HS-27A (cell line): ENCODE results near the gene ATP8B3.

Experiments used
- DNase-seq: peaks from one replicate; pipeline ENCODE4 v3.0.0-alpha.2; 2012; ENCODE audit warnings: low read depth, missing footprints

Gene ATP8B3

DNA sequence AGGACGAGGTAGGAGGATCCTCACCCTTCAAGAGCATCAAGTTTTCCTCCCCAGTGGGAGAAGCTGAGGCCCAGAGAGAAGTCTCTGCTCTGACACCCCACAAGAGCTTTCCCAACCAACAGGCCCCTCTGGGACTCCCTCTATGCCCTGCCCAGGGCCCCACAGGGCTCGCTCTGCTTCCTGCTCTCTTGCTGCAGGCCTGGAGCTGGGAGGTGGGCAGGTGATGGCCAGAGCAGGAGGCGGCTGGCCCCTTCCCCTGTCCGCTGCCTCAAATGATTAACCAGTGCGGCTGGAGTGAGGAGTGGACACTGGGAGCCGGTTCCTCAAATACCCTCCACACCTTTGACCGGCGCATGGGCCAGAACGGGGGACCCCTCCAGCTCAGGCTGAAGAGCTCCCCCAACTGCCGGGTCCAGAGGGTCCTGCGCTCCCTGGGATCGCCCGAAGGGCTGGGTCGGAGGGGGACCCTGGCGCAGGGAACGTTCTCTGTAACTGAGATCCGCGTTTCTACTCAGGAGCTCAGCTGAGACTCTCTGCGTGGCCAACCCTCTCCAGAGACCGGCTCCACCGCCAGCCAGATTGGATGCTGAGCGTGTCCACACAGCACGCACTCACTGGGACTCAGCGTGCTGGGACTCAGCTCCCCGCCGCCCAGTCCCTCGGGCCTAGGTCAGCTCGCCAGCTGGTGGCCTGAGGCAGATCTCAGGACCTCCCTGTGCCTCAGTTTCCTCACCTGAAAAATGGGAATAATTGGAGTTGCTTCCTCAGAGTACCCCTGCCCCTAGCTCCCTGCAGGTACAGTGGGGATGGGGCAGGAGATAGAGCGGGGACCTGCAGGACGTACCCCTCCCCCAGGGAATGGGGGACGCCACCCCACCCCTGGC lies 65.4 kb downstream of the ATP8B3 start:
- no peak for DNase-seq

DNA sequence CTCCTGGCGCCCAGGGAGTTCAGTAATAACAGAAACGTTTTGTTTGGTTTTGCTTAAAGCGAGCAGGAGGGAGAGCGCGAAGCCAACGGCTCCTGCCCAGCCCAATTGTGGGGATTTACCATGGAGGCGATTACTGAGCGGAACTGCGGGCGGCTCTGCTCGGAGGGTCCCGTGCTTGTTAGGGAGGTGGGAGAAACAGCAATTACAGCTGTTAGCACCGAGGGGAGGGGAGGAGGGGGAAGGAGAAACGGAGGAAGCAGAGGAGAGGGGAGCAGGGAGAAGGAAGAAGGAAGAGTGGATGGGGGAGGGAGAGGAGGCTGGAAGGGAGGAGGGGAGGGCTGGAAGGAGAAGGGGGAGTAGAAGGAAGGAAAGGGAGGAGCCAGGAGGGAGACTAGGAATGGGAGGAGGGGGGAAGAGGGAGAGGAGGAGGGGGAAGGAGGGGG lies 66.5 kb downstream of the ATP8B3 start:
- DNase-seq, result no peak

DNA sequence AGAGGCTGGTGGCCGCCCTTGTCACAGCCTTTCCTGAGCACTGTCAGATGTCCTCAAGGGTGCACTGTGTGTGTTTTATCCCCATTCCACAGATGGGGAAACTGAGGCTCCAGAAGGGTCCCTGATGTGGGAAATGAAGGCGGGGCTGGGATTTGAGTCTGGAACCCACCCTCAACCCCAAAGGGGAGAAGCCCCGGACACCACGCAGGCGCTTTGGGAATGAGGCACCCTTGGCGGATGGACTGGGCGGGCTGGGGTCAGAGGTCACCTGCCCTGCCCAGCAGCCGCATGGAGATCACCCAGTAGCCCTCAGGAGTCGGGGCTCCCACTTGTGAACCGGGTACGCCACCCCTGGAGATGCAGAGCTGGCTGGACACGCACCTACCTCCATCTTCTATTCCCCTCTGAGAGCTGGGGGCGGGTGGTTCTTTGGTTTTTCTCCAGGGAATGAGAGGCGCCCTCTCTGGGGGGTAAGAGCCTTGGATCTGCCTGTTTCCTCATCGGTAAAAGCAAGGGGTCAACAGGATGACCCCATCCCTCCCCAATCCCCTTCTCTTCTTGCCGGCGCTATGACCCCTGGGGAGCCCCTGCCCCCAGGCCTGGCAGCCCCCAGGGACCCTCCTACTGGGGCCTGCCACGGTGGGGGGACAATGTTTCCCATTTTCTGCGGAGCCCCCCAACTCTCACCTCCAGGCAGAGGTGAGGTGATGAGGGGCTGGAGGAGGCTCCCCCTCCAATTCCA lies 67.1 kb downstream of the ATP8B3 start:
- no peak for DNase-seq

DNA sequence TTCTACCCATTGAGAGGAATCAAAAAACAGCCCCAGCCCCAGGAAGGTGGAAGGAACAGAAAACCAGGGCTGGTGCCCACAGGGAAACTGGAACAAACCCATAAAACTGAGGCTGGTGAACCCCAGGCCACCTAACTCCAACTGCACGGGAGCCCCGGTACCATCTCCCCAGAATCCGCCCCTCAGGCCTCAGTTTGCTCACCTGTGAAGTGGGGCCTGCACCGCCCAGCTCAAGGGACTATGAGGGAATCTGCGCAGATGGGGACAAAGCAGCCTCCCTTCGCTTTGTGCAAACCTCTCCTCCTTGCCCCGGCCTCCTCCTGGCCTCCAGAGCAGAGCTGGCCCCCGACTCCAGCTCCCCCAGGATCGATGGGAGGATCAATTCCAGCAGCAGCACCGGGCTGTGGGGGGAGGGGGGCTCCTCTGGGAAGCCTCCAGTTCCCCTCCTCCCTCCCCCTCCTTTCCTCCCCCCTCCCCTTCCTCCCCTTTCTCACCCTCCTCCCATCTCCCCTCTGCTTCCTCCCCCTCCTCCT lies 67.9 kb downstream of the ATP8B3 start:
- no peak for DNase-seq

DNA sequence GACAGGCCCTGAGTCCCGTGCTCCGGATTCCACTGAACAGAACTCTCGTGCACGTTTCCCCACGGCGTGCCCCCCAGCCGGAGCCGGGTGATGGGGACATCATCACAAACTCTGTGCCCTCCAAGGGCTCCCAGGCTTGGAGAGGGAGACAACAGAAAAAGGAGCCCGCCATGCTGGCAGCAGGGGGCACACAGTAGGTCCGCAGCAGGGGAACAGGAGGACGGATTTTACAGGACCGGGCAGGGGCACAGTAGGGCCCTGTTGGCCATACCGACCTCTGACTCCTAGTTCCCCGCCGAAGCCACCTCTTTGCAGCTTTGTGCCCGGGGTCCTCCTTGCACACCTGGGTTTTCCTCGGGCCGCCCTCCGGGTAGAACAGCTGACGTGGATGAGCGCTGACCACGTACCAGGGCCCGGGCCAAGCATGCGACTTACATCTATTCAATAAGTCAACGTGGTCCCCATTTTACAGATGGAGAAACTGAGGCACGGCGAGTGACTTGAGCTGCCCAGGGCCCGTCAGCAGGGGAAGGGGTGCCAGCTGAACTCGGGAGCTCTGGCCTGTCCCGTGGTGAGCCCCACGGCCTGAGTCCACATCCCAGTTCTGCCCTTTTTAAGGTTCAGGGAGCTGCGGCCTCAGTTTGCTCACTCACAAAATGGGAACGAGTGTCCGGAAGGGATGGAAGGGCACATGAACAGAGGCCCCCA lies 68.9 kb downstream of the ATP8B3 start:
- no peak for DNase-seq

DNA sequence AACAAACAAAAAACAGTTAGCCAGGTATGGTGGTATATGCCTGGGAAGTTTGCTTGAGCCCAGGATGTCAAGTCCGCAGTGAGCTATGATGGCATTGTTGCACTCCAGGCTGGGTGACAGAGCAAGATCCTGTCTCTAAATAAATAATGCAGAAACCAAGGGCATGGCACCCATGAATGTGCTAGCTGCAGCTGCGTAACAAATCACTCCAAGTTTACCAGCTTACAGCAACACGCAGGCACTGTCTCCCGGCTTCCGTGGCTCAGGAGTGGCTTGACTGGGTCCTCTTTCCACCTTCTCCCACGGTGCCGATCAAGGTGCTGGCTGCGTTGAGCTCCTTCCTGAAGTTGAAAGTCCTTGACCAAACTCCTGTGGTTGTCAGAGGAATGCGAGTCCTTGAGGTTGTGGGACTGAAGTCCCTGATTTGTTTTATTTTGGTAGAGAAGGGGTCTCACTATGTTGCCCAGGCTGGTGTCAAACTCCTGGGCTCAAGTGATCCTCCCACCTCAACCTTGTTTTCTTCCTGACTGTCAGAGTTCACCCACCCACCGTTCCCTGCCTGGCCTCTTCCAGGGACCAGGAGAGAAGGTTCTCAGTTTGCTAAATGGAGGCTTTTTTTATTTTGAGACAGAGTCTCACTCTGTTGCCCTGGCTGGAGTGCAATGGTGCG lies 72.0 kb downstream of the ATP8B3 start:
- DNase-seq, result no peak

DNA sequence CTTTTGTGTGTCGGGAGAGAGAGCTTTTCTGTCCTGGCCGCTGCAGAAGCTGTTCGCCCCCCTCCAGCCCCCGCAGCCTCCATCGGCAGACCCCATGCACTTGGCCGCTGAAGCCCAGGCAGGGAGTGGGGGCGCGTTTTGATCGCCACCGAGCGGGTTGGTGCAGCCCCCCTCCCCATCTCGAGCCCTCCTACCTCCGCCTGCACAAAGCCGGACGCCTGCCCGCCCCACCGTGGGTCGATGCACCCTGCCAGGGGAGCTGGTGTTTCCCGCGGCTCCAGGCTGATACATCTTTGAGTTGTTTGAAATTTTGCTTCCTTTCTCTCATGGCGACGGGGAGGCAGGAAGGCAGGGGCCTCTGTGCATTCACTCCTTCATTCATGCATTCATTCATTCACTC lies 75.1 kb downstream of the ATP8B3 start:
- DNase-seq, result no peak

DNA sequence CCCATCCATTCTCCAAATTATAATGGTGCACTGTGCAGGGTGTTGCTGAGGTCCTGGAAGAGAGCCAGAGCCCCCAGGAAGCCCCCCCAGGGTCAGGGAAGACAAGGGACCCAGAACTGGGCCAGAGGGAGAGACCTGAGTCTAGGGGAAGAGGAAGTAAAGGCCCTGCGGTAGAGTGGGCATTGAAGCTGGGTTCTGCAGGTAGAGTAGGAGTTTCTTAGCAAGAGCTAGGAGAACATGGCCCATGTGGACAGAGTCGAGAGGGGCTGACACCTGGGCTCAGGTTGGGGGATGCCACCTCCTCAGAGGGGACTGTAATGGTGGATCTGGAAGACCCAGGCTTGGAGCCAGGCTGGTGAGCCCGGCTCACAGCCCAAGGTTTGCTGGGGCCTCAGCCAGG lies 75.8 kb downstream of the ATP8B3 start:
- DNase-seq, result no peak

DNA sequence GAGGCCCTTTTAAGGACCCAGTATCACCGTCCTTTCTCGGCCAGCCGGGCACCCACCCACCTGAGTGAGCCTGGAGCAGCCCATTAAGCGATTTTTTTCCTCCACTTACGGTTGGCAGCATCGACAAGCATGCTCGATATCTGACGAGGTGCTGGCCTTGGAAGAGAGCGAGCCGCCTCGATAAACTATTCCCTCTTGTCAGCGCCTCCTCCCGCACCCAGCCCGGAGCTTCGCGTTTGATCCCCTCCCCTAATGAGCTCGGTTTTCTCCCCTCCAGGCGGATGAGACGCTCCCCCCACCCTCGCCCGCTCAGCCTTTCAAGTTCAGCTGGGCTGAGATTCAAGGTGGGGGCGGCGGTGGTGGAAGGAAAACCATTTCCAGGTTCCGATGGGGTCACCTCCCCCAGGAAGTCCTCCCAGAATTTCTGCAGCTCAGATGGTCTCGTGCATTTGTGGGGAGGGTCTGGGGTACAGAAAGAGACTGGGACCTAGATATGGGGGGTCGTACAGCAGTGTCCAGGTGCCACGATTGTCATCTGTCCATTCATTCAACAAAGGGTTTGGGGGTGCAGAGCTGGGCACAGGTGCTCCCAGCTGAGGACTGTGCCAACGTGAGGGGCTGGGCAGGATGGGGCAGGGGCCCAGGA lies 77.6 kb downstream of the ATP8B3 start:
- DNase-seq, result no peak
